ENCODE data around the gene BAIAP3. TPM values are rescaled to one million over a fixed set of nuclear protein-coding genes. Genes with fewer than 3 reads are reported as not detected.

The BAIAP3 gene
- total and polyA plus RNA-seq, 10 of the 15 experiments (the other 5 are each of a cell fraction or from before 2014, with no cell fraction given), result 0.03 to 0.56 (median 0.17) TPM; not detected in 3

- Histone ChIP-seq H3K4me2 (ENCODE audit: control insufficient read depth, insufficient read depth) (peak within 1 kb of the TSS; percentile 97), H2AFZ (ENCODE audit: control insufficient read depth, low read depth, low read length) (peak within 1 kb of the TSS; percentile 99), H3K9me3 (replicated peaks; ENCODE audit: control insufficient read depth, insufficient read depth, low read length) (no peaks in the 10 kb centered on the region; the same call in 2 of the 3 replicates), H3K4me3 (peak within 1 kb of the TSS; percentile 93), H3K4me1 (ENCODE audit: control insufficient read depth, insufficient read depth, low read length) (peaks cover 8% of the 10 kb centered on the region), H3K79me2 (ENCODE audit: control insufficient read depth, insufficient read depth, low read length) (peaks cover 44% of the 10 kb centered on the region), H3K9ac (ENCODE audit: control insufficient read depth, insufficient read depth, low read length) (peak within 1 kb of the TSS; percentile 100), H3K27me3 (replicated peaks in 1 of 2; ENCODE audit: control insufficient read depth in 2 of 2, insufficient read depth in 2 of 2, low read length in 1 of 2) (no peaks in the 10 kb centered on the region), H4K20me1 (ENCODE audit: control insufficient read depth, insufficient read depth) (peaks cover 35% of the 10 kb centered on the region), H3K27ac (ENCODE audit: control insufficient read depth, insufficient read depth) (peak within 1 kb of the TSS; percentile 100), H3K36me3 (ENCODE audit: control insufficient read depth in 2 of 2, insufficient read depth in 2 of 2, low read length in 1 of 2) (peaks cover 0 to 11% of the 10 kb centered on the region in 2 experiments; a peak in 2 of 4 replicates)
- DNase-seq (ENCODE audit: low read depth, low spot score), result peak; percentile 96
- ChIA-PET SMC1A (ENCODE audit: uncharacterized antibody, unreplicated experiment) (no interaction called here), CTCF (interaction anchor here (0.6 kb wide), 1 partner anchor 12 kb away, joined by 3 read pairs; no protein-coding TSS in a partner anchor), RAD21 (ENCODE audit: unreplicated experiment) (interaction anchor here (0.7 kb wide), 1 partner anchor 33 kb away, joined by 3 read pairs; no protein-coding TSS in a partner anchor), POLR2A (interaction anchor here (0.6 kb wide), 1 partner anchor 1850 kb away, joined by 3 read pairs; no protein-coding TSS in a partner anchor)
- no TSS peak for BruUV-seq (replicated peaks)
- peak; percentile 76 for ATAC-seq
- intact Hi-C loops (cut with micrococcal nuclease; ENCODE audit: unreplicated experiment), result loop anchor here (5.0 kb wide), 1 partner anchor 113 kb away; the partner anchor contains the start of gene UQCC4
- in situ Hi-C loops (cut with MboI), result no loop called here
- WGBS (ENCODE audit: insufficient coverage, insufficient replicate concordance, low lambda C conversion rate, missing lambda C conversion rate), result 1% methylated on average over 69 of the region's 117 CpGs
- FAIRE-seq, result peak; percentile 99
- TF ChIP-seq KAT2A (conservative IDR thresholded peaks at IDR 0.05; ENCODE audit: control insufficient read depth, low read depth, low read length), result no peak
- TF ChIP-seq BHLHE40 (IDR thresholded peaks at IDR 0.05; ENCODE audit: borderline replicate concordance in 1 of 2, low read depth in 2 of 2, low read length in 1 of 2), result peak in 1 of 2 experiments; percentile 5; a peak in 1 of 4 replicates
- peak; percentile 80 for TF ChIP-seq ATF7 (IDR thresholded peaks at IDR 0.05; ENCODE audit: low read depth)
- TF ChIP-seq NR2C2 (IDR thresholded peaks at IDR 0.05; ENCODE audit: borderline replicate concordance, control insufficient read depth, insufficient read length, low read depth), result no peak
- peak; percentile 50 for TF ChIP-seq MYC (IDR thresholded peaks at IDR 0.05; ENCODE audit: insufficient read depth, insufficient read length, insufficient replicate concordance, low read length, severe bottlenecking)
- TF ChIP-seq ZBED1 (IDR thresholded peaks at IDR 0.05; ENCODE audit: borderline replicate concordance), result no peak
- TF ChIP-seq RELB (IDR thresholded peaks at IDR 0.05; ENCODE audit: low read depth), result peak; percentile 99
- peak in 1 of 2 experiments; percentile 51; a peak in 1 of 4 replicates for TF ChIP-seq IKZF2 (IDR thresholded peaks at IDR 0.05)
- peak; percentile 46 for TF ChIP-seq RELA (IDR thresholded peaks at IDR 0.05; ENCODE audit: borderline replicate concordance, partially characterized antibody)
- peak; percentile 95 for TF ChIP-seq CREB1 (IDR thresholded peaks at IDR 0.05; ENCODE audit: low read depth)
- no peak for TF ChIP-seq NKRF (conservative IDR thresholded peaks at IDR 0.05)
- TF ChIP-seq NR2C1 (IDR thresholded peaks at IDR 0.05), result 0 out of 2 replicates have a peak, but pooled peaks have one; percentile 4
- no peak for TF ChIP-seq HDAC6 (IDR thresholded peaks at IDR 0.05; ENCODE audit: unreplicated experiment)
- no peak for TF ChIP-seq WRNIP1 (IDR thresholded peaks at IDR 0.05; ENCODE audit: borderline replicate concordance, low read depth, low read length)
- TF ChIP-seq NFXL1 (IDR thresholded peaks at IDR 0.05; ENCODE audit: borderline replicate concordance), result no peak
- TF ChIP-seq YBX1 (IDR thresholded peaks at IDR 0.05), result no peak
- 0 out of 2 replicates have a peak, but pooled peaks have one; percentile 38 for TF ChIP-seq CHD1 (IDR thresholded peaks at IDR 0.05; ENCODE audit: low read depth, low read length)
- TF ChIP-seq ATF2 (IDR thresholded peaks at IDR 0.05; ENCODE audit: low read length), result no peak
These were observed 24.2 kb upstream of the BAIAP3 start, which contains the start of gene UBE2I for GRCh38 chr16:1308977-1309885. TSS of gene UBE2I (plus strand) at chr16:1309636. CDS start at chr16:1314031, 4,395 bp downstream.
